Gastroesophageal sphincter (tissue), 4 donors: ENCODE results near the gene TNFRSF14. TPM values are rescaled to one million over a fixed set of nuclear protein-coding genes. Genes with fewer than 3 reads are reported as not detected.

Source experiments
- ATAC-seq: fragments of 150-250 bp; one replicate; pipeline ENCODE4 v1.9.1; 2016; ENCODE audit warnings: mild to moderate bottlenecking, moderate library complexity
- H3K27ac ChIP-seq, 4 donors: fragments of 200-600 bp; sonication (generic) in 3 of 4; 1 replicate in 3 of 4; 2 replicates in 1 of 4; pipeline ENCODE4 v1.5.1; 2016 to 2019
- H3K27me3 ChIP-seq: fragments of 200-600 bp; sonication (generic); one replicate; pipeline ENCODE4 v1.5.1; 2019
- H3K36me3 ChIP-seq, 2 donors: fragments of 200-600 bp; sonication (generic); one replicate each; pipeline ENCODE4 v1.5.1; 2019; ENCODE audit warnings: control low read depth in 1 of 2
- H3K4me1 ChIP-seq, 3 donors: fragments of 200-600 bp; sonication (generic); 1 replicate in 2 of 3; 2 replicates in 1 of 3; pipeline ENCODE4 v1.5.1; 2016 to 2019; ENCODE audit warnings: control low read depth in 2 of 3
- H3K4me3 ChIP-seq, 2 donors: fragments of 200-600 bp; sonication (generic); one replicate each; pipeline ENCODE4 v1.5.1; 2019; ENCODE audit warnings: mild to moderate bottlenecking in 1 of 2, moderate library complexity in 1 of 2
- H3K9me3 ChIP-seq, 3 donors: fragments of 200-600 bp; sonication (generic); one replicate each; pipeline ENCODE4 v1.5.1; 2017 to 2019; ENCODE audit warnings: control low read depth in 2 of 3
- CTCF ChIP-seq, 4 experiments: fragments of 200-600 bp in 2 of 4; fragments of 450-650 bp in 2 of 4; sonication (generic) in 1 of 4; IDR thresholded peaks; one replicate each; pipeline ENCODE4 v1.5.1; 2017 to 2019; ENCODE audit warnings: antibody characterized with exemption in 4 of 4, mild to moderate bottlenecking in 2 of 4, moderate library complexity in 2 of 4
- EP300 ChIP-seq: sonication (generic); formaldehyde crosslinking; IDR thresholded peaks from one replicate; pipeline ENCODE4 v1.6.1; 2017; ENCODE audit warnings: antibody characterized with exemption, mild to moderate bottlenecking
- POLR2A ChIP-seq, 2 donors: fragments of 450-650 bp; IDR thresholded peaks; one replicate each; pipeline ENCODE4 v1.6.1; 2017; ENCODE audit warnings: antibody characterized with exemption in 2 of 2, mild to moderate bottlenecking in 2 of 2, moderate library complexity in 1 of 2
- POLR2AphosphoS5 ChIP-seq: sonication (generic); formaldehyde crosslinking; IDR thresholded peaks from one replicate; pipeline ENCODE4 v1.6.1; 2017; ENCODE audit warnings: antibody characterized with exemption
- WGBS, 2 donors: methylation state at CpG; one replicate each; pipeline ENCODE4 v1.1.5; 2018; ENCODE audit warnings: low coverage in 1 of 2; 5-methylcytosine and 5-hydroxymethylcytosine counted together
- total RNA-seq, 4 donors: library from RNA; depleted of rRNA; stranded (reverse); fragments of >200 nt; gene quantifications; one replicate each; pipeline ENCODE4 v1.1.0, GENCODE V29; 2016

The TNFRSF14 gene
- total RNA-seq, 4 donors from 2014 or later: 23.0 to 81.6 (median 36.9) TPM

GRCh38 chr1:2515763-2516080, 40.4 kb upstream of the TNFRSF14 start:
- Histone ChIP-seq H3K27me3 (no peaks in the 10 kb centered on the region), H3K4me3 (no peak overlapping the region), H3K9me3 (no peaks in the 10 kb centered on the region), H3K27ac (no peak overlapping the region), H3K36me3 (peaks cover 0 to 100% of the 10 kb centered on the region in 2 donors), H3K4me1 (no peaks in the 10 kb centered on the region)
- WGBS, 2 donors: 88 to 89% methylated on average over 10 of the region's 11 CpGs
- TF ChIP-seq CTCF (IDR thresholded peaks at IDR 0.05) (no peak), EP300 (no peak), POLR2AphosphoS5 (no peak), POLR2A (IDR thresholded peaks at IDR 0.05) (no peak)
- ATAC-seq: no peak

GRCh38 chr1:2516124-2516523, 40.0 kb upstream of the TNFRSF14 start:
- no peaks in the 10 kb centered on the region for H3K4me1 ChIP-seq
- no peaks in the 10 kb centered on the region for H3K9me3 ChIP-seq
- H3K27ac ChIP-seq: no peak overlapping the region
- no peak overlapping the region for H3K4me3 ChIP-seq
- TF ChIP-seq POLR2AphosphoS5 (no peak), CTCF (IDR thresholded peaks at IDR 0.05) (no peak), POLR2A (IDR thresholded peaks at IDR 0.05) (no peak), EP300 (no peak)
- no peaks in the 10 kb centered on the region for H3K27me3 ChIP-seq
- peaks cover 0 to 100% of the 10 kb centered on the region in 2 donors for H3K36me3 ChIP-seq
- no peak for ATAC-seq
- WGBS, 2 donors: 83 to 84% methylated on average over 2 to 5 of the region's 17 CpGs

- Histone ChIP-seq H3K27me3 (no peaks in the 10 kb centered on the region), H3K27ac (no peak overlapping the region), H3K4me3 (no peak overlapping the region), H3K36me3 (peaks cover 0 to 97% of the 10 kb centered on the region in 2 donors), H3K9me3 (no peaks in the 10 kb centered on the region), H3K4me1 (no peaks in the 10 kb centered on the region)
- TF ChIP-seq POLR2A (IDR thresholded peaks at IDR 0.05) (no peak), CTCF (IDR thresholded peaks at IDR 0.05) (no peak)
- WGBS, 2 donors: no CpG with 5 or more reads among the region's 14 CpGs
- ATAC-seq: no peak
These were observed 39.2 kb upstream of the TNFRSF14 start for GRCh38 chr1:2516946-2517345.

- Histone ChIP-seq H3K27ac (no peak overlapping the region), H3K4me1 (peaks cover 0 to 2% (median 0%) of the 10 kb centered on the region in 3 donors), H3K4me3 (no peak overlapping the region), H3K9me3 (no peaks in the 10 kb centered on the region), H3K36me3 (peaks cover 0 to 87% of the 10 kb centered on the region in 2 donors), H3K27me3 (no peaks in the 10 kb centered on the region)
- TF ChIP-seq CTCF (IDR thresholded peaks at IDR 0.05) (no peak), POLR2AphosphoS5 (no peak), POLR2A (IDR thresholded peaks at IDR 0.05) (no peak), EP300 (no peak)
- 87 to 100% methylated on average over 2 to 3 of the region's 17 CpGs for WGBS, 2 donors
- no peak for ATAC-seq
These were observed 38.2 kb upstream of the TNFRSF14 start for GRCh38 chr1:2517966-2518365.

GRCh38 chr1:2518528-2518927, 37.6 kb upstream of the TNFRSF14 start:
- H3K27ac ChIP-seq: no peak overlapping the region

More at GRCh38 chr1:2518528-2518927, 37.6 kb upstream of the TNFRSF14 start:
- H3K27me3 ChIP-seq: no peaks in the 10 kb centered on the region
- H3K4me1 ChIP-seq: peaks cover 0 to 8% (median 3%) of the 10 kb centered on the region in 3 donors
- no peaks in the 10 kb centered on the region for H3K9me3 ChIP-seq
- H3K4me3 ChIP-seq: no peak overlapping the region
- H3K36me3 ChIP-seq: peaks cover 0 to 81% of the 10 kb centered on the region in 2 donors
- no peak for TF ChIP-seq POLR2A (IDR thresholded peaks at IDR 0.05)
- no peak for TF ChIP-seq EP300
- no peak for TF ChIP-seq POLR2AphosphoS5
- no peak for TF ChIP-seq CTCF (IDR thresholded peaks at IDR 0.05)
- ATAC-seq: no peak
- no CpG with 5 or more reads among the region's 26 CpGs for WGBS, 2 donors
